DMS114 treated with DMSO at 0.1 percent for 48 hours (cell line): ENCODE measurements around the gene MAP3K1.
"Not testable (repeated sequence)": the region's sequence is repeated elsewhere in the genome, so short reads cannot be mapped to it uniquely, and the experiment has no call there.

Experiments used
- DNase-seq: peaks from one replicate; lab custom pipeline; 2025; ENCODE audit not compliant: unreplicated experiment; lab: John Stamatoyannopoulos, UW

The MAP3K1 gene

GRCh38 chr5:56815658-56816545 is 553 bp downstream of the MAP3K1 start:
- no peak for DNase-seq

GRCh38 chr5:56816546-56817081 is 1.3 kb downstream of the MAP3K1 start:
- DNase-seq: peak; percentile 13

- no peak for DNase-seq
These were observed 2.1 kb downstream of the MAP3K1 start for GRCh38 chr5:56817263-56818014.

- no peak for DNase-seq
These were observed 3.2 kb downstream of the MAP3K1 start for GRCh38 chr5:56818450-56819037.

GRCh38 chr5:56819060-56819881 is 3.9 kb downstream of the MAP3K1 start:
- DNase-seq: no peak

GRCh38 chr5:56821868-56822267 is 6.5 kb downstream of the MAP3K1 start:
- DNase-seq: not testable (repeated sequence)

- no peak for DNase-seq
These were observed 7.6 kb downstream of the MAP3K1 start for GRCh38 chr5:56822981-56823380.

GRCh38 chr5:56824019-56824418 is 8.7 kb downstream of the MAP3K1 start:
- no peak for DNase-seq

GRCh38 chr5:56825222-56825824 is 10.0 kb downstream of the MAP3K1 start:
- no peak for DNase-seq

- no peak for DNase-seq
These were observed 11.7 kb downstream of the MAP3K1 start for GRCh38 chr5:56827049-56827448.

GRCh38 chr5:56827924-56828323 is 12.6 kb downstream of the MAP3K1 start:
- DNase-seq: no peak

GRCh38 chr5:56829137-56829908 is 14.0 kb downstream of the MAP3K1 start:
- no peak for DNase-seq

- DNase-seq: no peak
These were observed 16.4 kb downstream of the MAP3K1 start for GRCh38 chr5:56831773-56832172.

- DNase-seq: no peak
These were observed 18.0 kb downstream of the MAP3K1 start for GRCh38 chr5:56833325-56833724.

GRCh38 chr5:56837381-56837780 is 22.0 kb downstream of the MAP3K1 start:
- no peak for DNase-seq

GRCh38 chr5:56837956-56838355 is 22.6 kb downstream of the MAP3K1 start:
- DNase-seq: no peak

- DNase-seq: peak; percentile 50
These were observed 23.2 kb downstream of the MAP3K1 start for GRCh38 chr5:56838409-56839039.

- no peak for DNase-seq
These were observed 23.7 kb downstream of the MAP3K1 start for GRCh38 chr5:56839062-56839461.

- no peak for DNase-seq
These were observed 25.2 kb downstream of the MAP3K1 start for GRCh38 chr5:56840597-56840996.
